Measurements from ENCODE around the gene MUC3A.
A peak's percentile ranks its signal among the peaks of the same experiment; 100 is the strongest.

The MUC3A gene

DNA sequence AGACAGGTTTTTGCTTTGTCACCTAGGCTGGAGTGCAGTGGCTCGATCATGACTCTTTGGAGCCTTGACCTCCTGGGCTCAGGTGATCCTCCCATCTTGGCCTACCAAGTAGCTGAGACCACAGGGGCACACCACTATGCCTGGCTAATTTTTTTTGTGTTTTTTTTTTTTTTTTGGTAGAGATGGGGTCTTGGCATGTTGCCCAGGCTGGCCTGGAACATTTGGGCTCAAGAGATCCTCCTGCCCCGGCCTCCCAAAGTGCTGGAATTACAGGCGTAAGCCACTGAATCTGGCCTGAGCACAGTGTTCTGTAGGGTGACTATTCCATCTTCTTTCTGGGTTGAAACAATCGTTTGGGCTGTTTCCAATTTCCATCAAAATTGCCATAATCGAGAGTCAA, 1.5 kb upstream of the MUC3A start:
- ATAC-seq (ENCODE audit: low read depth): no peak
- Histone ChIP-seq H3K27me3 (ENCODE audit: insufficient read depth, poor library complexity, severe bottlenecking) (no peaks in the 10 kb centered on the region), H3K9me3 (ENCODE audit: severe bottlenecking) (no peaks in the 10 kb centered on the region), H3K36me3 (ENCODE audit: low read depth) (no peaks in the 10 kb centered on the region), H3K27ac (ENCODE audit: poor library complexity, severe bottlenecking) (no peak overlapping the region), H3K4me3 (ENCODE audit: severe bottlenecking) (no peak overlapping the region), H3K4me1 (ENCODE audit: insufficient read depth, poor library complexity, severe bottlenecking) (peaks cover 4% of the 10 kb centered on the region)
- no peak for DNase-seq (ENCODE audit: low spot score)
- TF ChIP-seq, protein P1, sequence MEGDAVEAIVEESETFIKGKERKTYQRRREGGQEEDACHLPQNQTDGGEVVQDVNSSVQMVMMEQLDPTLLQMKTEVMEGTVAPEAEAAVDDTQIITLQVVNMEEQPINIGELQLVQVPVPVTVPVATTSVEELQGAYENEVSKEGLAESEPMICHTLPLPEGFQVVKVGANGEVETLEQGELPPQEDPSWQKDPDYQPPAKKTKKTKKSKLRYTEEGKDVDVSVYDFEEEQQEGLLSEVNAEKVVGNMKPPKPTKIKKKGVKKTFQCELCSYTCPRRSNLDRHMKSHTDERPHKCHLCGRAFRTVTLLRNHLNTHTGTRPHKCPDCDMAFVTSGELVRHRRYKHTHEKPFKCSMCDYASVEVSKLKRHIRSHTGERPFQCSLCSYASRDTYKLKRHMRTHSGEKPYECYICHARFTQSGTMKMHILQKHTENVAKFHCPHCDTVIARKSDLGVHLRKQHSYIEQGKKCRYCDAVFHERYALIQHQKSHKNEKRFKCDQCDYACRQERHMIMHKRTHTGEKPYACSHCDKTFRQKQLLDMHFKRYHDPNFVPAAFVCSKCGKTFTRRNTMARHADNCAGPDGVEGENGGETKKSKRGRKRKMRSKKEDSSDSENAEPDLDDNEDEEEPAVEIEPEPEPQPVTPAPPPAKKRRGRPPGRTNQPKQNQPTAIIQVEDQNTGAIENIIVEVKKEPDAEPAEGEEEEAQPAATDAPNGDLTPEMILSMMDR (IDR thresholded peaks at IDR 0.05; ENCODE audit: poor library complexity, severe bottlenecking): no peak

DNA sequence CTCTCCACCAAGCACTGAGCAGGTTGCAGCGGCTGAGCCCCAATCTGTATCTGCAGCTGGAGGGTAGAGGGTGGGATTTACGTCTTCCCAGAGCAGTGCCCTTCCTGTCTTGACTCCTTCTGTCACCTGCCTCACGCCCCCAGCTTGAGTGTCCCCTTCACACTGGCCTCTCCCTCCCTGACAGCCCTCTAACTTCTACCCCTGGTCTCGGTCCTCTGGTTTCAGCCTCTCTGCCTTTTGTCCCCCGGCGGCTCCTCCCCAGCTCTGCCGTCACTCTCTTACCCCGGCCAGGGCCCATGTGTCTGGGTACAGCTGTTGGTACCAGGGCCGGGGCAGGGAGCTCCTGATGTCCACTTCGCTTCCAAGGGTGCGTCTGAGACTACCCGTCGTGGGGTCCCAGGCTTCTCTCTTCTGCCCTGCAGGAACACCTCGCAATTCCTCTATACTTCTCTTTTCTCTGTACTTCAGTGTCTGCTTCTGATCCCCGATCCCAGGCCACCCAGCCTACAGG, 654 bp downstream of the MUC3A start:
- no peak overlapping the region for H3K27ac ChIP-seq (ENCODE audit: poor library complexity, severe bottlenecking)
- no peaks in the 10 kb centered on the region for H3K27me3 ChIP-seq (ENCODE audit: insufficient read depth, poor library complexity, severe bottlenecking)
- DNase-seq (ENCODE audit: low spot score) (no peak), ATAC-seq (ENCODE audit: low read depth) (0 out of 3 replicates have a peak, but pooled peaks have one; percentile 10)
- no peaks in the 10 kb centered on the region for H3K9me3 ChIP-seq (ENCODE audit: severe bottlenecking)
- H3K4me1 ChIP-seq (ENCODE audit: insufficient read depth, poor library complexity, severe bottlenecking): no peaks in the 10 kb centered on the region
- H3K36me3 ChIP-seq (ENCODE audit: low read depth): no peaks in the 10 kb centered on the region
- no peak overlapping the region for H3K4me3 ChIP-seq (ENCODE audit: severe bottlenecking)
- TF ChIP-seq, protein P1 (IDR thresholded peaks at IDR 0.05; ENCODE audit: poor library complexity, severe bottlenecking): no peak

DNA sequence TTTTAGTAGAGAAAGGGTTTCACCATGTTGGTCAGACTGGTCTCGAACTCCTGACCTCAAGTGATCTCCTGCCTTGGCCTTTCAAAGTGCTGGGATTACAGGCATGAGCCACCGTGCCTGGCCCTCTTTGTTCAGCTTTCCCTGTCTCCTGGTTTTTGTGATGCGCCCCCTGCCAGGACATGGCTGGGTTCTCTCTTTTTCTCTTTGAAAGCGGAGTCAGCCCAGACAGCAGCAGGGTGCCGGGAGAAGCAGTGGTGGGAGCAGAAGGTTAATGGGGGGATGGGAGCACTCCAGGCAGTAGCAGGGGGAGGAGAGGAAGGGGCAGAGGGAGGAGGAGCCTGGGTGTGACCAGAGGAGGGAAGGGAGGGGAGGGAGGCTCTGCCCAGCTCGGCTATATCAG, 1.8 kb downstream of the MUC3A start:
- TF ChIP-seq, protein P1 (IDR thresholded peaks at IDR 0.05; ENCODE audit: poor library complexity, severe bottlenecking): no peak
- no peaks in the 10 kb centered on the region for H3K27me3 ChIP-seq (ENCODE audit: insufficient read depth, poor library complexity, severe bottlenecking)
- no peaks in the 10 kb centered on the region for H3K9me3 ChIP-seq (ENCODE audit: severe bottlenecking)
- no peak overlapping the region for H3K4me3 ChIP-seq (ENCODE audit: severe bottlenecking)
- no peaks in the 10 kb centered on the region for H3K4me1 ChIP-seq (ENCODE audit: insufficient read depth, poor library complexity, severe bottlenecking)
- H3K27ac ChIP-seq (ENCODE audit: poor library complexity, severe bottlenecking): no peak overlapping the region
- DNase-seq (ENCODE audit: low spot score) (no peak), ATAC-seq (ENCODE audit: low read depth) (no peak)
- H3K36me3 ChIP-seq (ENCODE audit: low read depth): no peaks in the 10 kb centered on the region

DNA sequence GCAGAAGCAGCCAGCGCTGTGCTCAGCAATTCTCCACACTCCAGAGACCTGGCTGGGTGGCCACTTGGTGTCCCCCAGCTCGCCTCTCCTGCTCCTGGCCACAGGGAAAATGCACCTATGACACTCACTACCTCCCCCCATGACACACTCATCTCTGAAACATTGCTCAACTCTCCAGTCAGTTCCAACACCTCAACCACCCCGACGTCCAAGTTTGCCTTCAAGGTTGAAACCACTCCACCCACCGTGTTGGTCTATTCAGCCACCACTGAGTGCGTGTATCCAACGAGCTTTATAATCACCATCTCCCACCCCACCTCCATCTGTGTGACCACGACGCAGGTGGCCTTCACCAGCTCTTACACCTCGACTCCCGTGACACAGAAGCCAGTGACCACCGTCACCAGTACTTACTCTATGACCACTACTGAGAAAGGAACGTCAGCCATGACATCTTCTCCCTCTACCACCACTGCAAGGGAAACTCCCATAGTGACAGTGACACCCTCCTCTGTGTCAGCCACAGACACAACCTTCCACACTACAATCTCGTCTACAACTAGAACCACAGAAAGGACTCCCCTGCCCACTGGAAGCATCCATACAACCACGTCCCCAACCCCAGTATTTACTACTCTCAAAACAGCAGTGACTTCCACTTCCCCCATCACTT, 2.7 kb downstream of the MUC3A start:
- no peaks in the 10 kb centered on the region for H3K27me3 ChIP-seq (ENCODE audit: insufficient read depth, poor library complexity, severe bottlenecking)
- H3K36me3 ChIP-seq (ENCODE audit: low read depth): no peaks in the 10 kb centered on the region
- H3K4me3 ChIP-seq (ENCODE audit: severe bottlenecking): no peak overlapping the region
- H3K4me1 ChIP-seq (ENCODE audit: insufficient read depth, poor library complexity, severe bottlenecking): no peaks in the 10 kb centered on the region
- H3K27ac ChIP-seq (ENCODE audit: poor library complexity, severe bottlenecking): no peak overlapping the region
- TF ChIP-seq, protein P1 (IDR thresholded peaks at IDR 0.05; ENCODE audit: poor library complexity, severe bottlenecking): no peak
- DNase-seq (ENCODE audit: low spot score) (no peak), ATAC-seq (ENCODE audit: low read depth) (0 out of 3 replicates have a peak, but pooled peaks have one; percentile 17)
- no peaks in the 10 kb centered on the region for H3K9me3 ChIP-seq (ENCODE audit: severe bottlenecking)

DNA sequence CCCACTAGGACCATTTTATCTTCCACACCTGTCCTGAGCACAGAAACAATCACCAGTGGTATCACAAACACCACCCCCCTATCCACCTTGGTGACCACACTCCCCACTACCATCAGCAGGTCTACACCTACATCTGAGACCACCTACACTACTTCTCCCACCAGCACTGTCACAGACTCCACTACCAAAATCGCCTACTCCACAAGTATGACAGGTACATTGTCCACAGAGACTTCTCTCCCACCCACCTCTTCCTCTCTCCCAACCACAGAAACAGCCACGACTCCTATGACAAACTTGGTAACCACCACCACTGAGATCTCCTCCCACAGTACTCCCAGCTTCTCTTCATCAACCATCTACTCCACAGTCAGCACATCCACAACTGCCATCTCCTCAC, 3.3 kb downstream of the MUC3A start:
- no peaks in the 10 kb centered on the region for H3K27me3 ChIP-seq (ENCODE audit: insufficient read depth, poor library complexity, severe bottlenecking)

More for the DNA sequence above, 3.3 kb downstream of the MUC3A start:
- H3K9me3 ChIP-seq (ENCODE audit: severe bottlenecking): no peaks in the 10 kb centered on the region
- TF ChIP-seq, protein P1 (IDR thresholded peaks at IDR 0.05; ENCODE audit: poor library complexity, severe bottlenecking): no peak
- no peak overlapping the region for H3K4me3 ChIP-seq (ENCODE audit: severe bottlenecking)
- DNase-seq (ENCODE audit: low spot score): no peak
- H3K4me1 ChIP-seq (ENCODE audit: insufficient read depth, poor library complexity, severe bottlenecking): no peaks in the 10 kb centered on the region
- no peaks in the 10 kb centered on the region for H3K36me3 ChIP-seq (ENCODE audit: low read depth)
- H3K27ac ChIP-seq (ENCODE audit: poor library complexity, severe bottlenecking): no peak overlapping the region
- ATAC-seq (ENCODE audit: low read depth): no peak

Data from RWPE2 (cell line).